IPS DF 6.9 (cell line): ENCODE measurements around the gene SMC1B.
"Not testable (repeated sequence)": the region's sequence is repeated elsewhere in the genome, so short reads cannot be mapped to it uniquely, and the experiment has no call there.

Source experiments
- DNase-seq: peaks from one replicate; pipeline ENCODE4 v3.0.0-alpha.2; 2013; ENCODE audit warnings: low read depth, low spot score
- H3K27ac ChIP-seq: one replicate; pipeline ENCODE4 v1.5.1; 2013; ENCODE audit warnings: low read length, control low read depth
- H3K27me3 ChIP-seq: 2 replicates; pipeline ENCODE4 v1.6.1; 2013; ENCODE audit warnings: mild to moderate bottlenecking, low read length; ENCODE audit not compliant: control insufficient read depth, insufficient read depth
- H3K36me3 ChIP-seq: 2 replicates; pipeline ENCODE4 v1.6.1; 2013; ENCODE audit warnings: low read length; ENCODE audit not compliant: control insufficient read depth, insufficient read depth
- H3K4me1 ChIP-seq: 2 replicates; pipeline ENCODE4 v1.6.1; 2013; ENCODE audit warnings: low read length; ENCODE audit not compliant: control insufficient read depth, insufficient read depth
- H3K4me3 ChIP-seq: 2 replicates; pipeline ENCODE4 v1.5.1; 2013; ENCODE audit warnings: mild to moderate bottlenecking, low read length
- H3K9me3 ChIP-seq: 2 replicates; pipeline ENCODE4 v1.6.1; 2013; ENCODE audit warnings: low read length, inconsistent platforms; ENCODE audit not compliant: control insufficient read depth, insufficient read depth
- WGBS: extraction: QIAGEN DNeasy Blood & Tissue Kit; methylation state at CpG from one replicate; pipeline ENCODE4 v1.1.7; 2013; ENCODE audit warnings: mixed read lengths, missing lambda C conversion rate; ENCODE audit not compliant: insufficient read length, insufficient coverage; 5-methylcytosine and 5-hydroxymethylcytosine counted together

The SMC1B gene

GRCh38 chr22:45352757-45353156 lies 60.6 kb downstream of the SMC1B start:
- H3K36me3 ChIP-seq, H3K27me3 ChIP-seq, H3K4me1 ChIP-seq, H3K4me3 ChIP-seq, H3K9me3 ChIP-seq, DNase-seq, H3K27ac ChIP-seq: not testable (repeated sequence)
- no CpG with 5 or more reads among the region's 5 CpGs for WGBS

GRCh38 chr22:45351956-45352355 lies 61.4 kb downstream of the SMC1B start:
- WGBS: no CpG with 5 or more reads among the region's 1 CpG
- H3K4me3 ChIP-seq: no peak overlapping the region
- no peaks in the 10 kb centered on the region for H3K4me1 ChIP-seq
- no peaks in the 10 kb centered on the region for H3K36me3 ChIP-seq
- no peaks in the 10 kb centered on the region for H3K27me3 ChIP-seq
- DNase-seq: no peak
- no peaks in the 10 kb centered on the region for H3K9me3 ChIP-seq
- H3K27ac ChIP-seq: no peak overlapping the region

- H3K36me3 ChIP-seq: no peaks in the 10 kb centered on the region
- H3K4me3 ChIP-seq: no peak overlapping the region
- no CpG with 5 or more reads among the region's 3 CpGs for WGBS
- H3K27me3 ChIP-seq: no peaks in the 10 kb centered on the region
- no peak for DNase-seq
- no peaks in the 10 kb centered on the region for H3K9me3 ChIP-seq
- H3K27ac ChIP-seq: no peak overlapping the region
- H3K4me1 ChIP-seq: no peaks in the 10 kb centered on the region
Measured at GRCh38 chr22:45349916-45350315, 63.5 kb downstream of the SMC1B start.

GRCh38 chr22:45344334-45344733 lies 69.1 kb downstream of the SMC1B start:
- WGBS: no CpG with 5 or more reads among the region's 5 CpGs
- no peak for DNase-seq

GRCh38 chr22:45343143-45343542 lies 70.3 kb downstream of the SMC1B start:
- no peak for DNase-seq
- Histone ChIP-seq H3K27me3 (no peaks in the 10 kb centered on the region), H3K27ac (no peak overlapping the region), H3K4me3 (no peak overlapping the region), H3K36me3 (peaks cover 2% of the 10 kb centered on the region; the same call in 1 of the 2 replicates), H3K4me1 (no peaks in the 10 kb centered on the region), H3K9me3 (no peaks in the 10 kb centered on the region)
- no CpG with 5 or more reads among the region's 8 CpGs for WGBS

More at GRCh38 chr22:45344334-45344733, 69.1 kb downstream of the SMC1B start:
- H3K27ac ChIP-seq: no peak overlapping the region
- no peak overlapping the region for H3K4me3 ChIP-seq
- H3K4me1 ChIP-seq: no peaks in the 10 kb centered on the region
- no peaks in the 10 kb centered on the region for H3K27me3 ChIP-seq
- H3K36me3 ChIP-seq: peaks cover 2% of the 10 kb centered on the region; the same call in 1 of the 2 replicates
- no peaks in the 10 kb centered on the region for H3K9me3 ChIP-seq

GRCh38 chr22:45341498-45341897 lies 71.9 kb downstream of the SMC1B start:
- Histone ChIP-seq H3K4me1 (no peaks in the 10 kb centered on the region), H3K9me3 (no peaks in the 10 kb centered on the region)

GRCh38 chr22:45340323-45340722 lies 73.1 kb downstream of the SMC1B start:
- Histone ChIP-seq H3K4me3 (no peak overlapping the region), H3K4me1 (no peaks in the 10 kb centered on the region), H3K27ac (no peak overlapping the region), H3K27me3 (no peaks in the 10 kb centered on the region), H3K9me3 (no peaks in the 10 kb centered on the region), H3K36me3 (peaks cover 2% of the 10 kb centered on the region; the same call in 1 of the 2 replicates)
- DNase-seq: no peak
- WGBS: no CpG with 5 or more reads among the region's 8 CpGs

More at GRCh38 chr22:45341498-45341897, 71.9 kb downstream of the SMC1B start:
- H3K27me3 ChIP-seq: no peaks in the 10 kb centered on the region
- peaks cover 2% of the 10 kb centered on the region; the same call in 1 of the 2 replicates for H3K36me3 ChIP-seq
- H3K27ac ChIP-seq: no peak overlapping the region
- no peak for DNase-seq
- H3K4me3 ChIP-seq: no peak overlapping the region
- no CpG with 5 or more reads among the region's 6 CpGs for WGBS

GRCh38 chr22:45338795-45339194 lies 74.6 kb downstream of the SMC1B start:
- H3K4me3 ChIP-seq: no peak overlapping the region
- WGBS: no CpG with 5 or more reads among the region's 7 CpGs
- no peaks in the 10 kb centered on the region for H3K9me3 ChIP-seq
- no peak for DNase-seq
- H3K4me1 ChIP-seq: no peaks in the 10 kb centered on the region
- H3K27me3 ChIP-seq: no peaks in the 10 kb centered on the region
- H3K27ac ChIP-seq: no peak overlapping the region
- peaks cover 2% of the 10 kb centered on the region for H3K36me3 ChIP-seq

- Histone ChIP-seq H3K36me3 (peaks cover 2% of the 10 kb centered on the region), H3K27me3 (no peaks in the 10 kb centered on the region), H3K4me1 (no peaks in the 10 kb centered on the region), H3K4me3 (no peak overlapping the region), H3K9me3 (no peaks in the 10 kb centered on the region), H3K27ac (no peak overlapping the region)
- WGBS: no CpG with 5 or more reads among the region's 9 CpGs
- DNase-seq: no peak
Measured at GRCh38 chr22:45337536-45337935, 75.9 kb downstream of the SMC1B start.

- no peak for DNase-seq
- Histone ChIP-seq H3K4me1 (no peaks in the 10 kb centered on the region), H3K36me3 (peaks cover 2% of the 10 kb centered on the region), H3K27me3 (no peaks in the 10 kb centered on the region), H3K9me3 (no peaks in the 10 kb centered on the region), H3K4me3 (no peak overlapping the region), H3K27ac (no peak overlapping the region)
- no CpG with 5 or more reads among the region's 18 CpGs for WGBS
Measured at GRCh38 chr22:45336971-45337431, 76.4 kb downstream of the SMC1B start.

- H3K27ac ChIP-seq: no peak overlapping the region
- no peaks in the 10 kb centered on the region for H3K9me3 ChIP-seq
- H3K27me3 ChIP-seq: no peaks in the 10 kb centered on the region
- no peak overlapping the region for H3K4me3 ChIP-seq
- no CpG with 5 or more reads among the region's 29 CpGs for WGBS
- no peaks in the 10 kb centered on the region for H3K4me1 ChIP-seq
- no peak for DNase-seq
- H3K36me3 ChIP-seq: peaks cover 2% of the 10 kb centered on the region
Measured at GRCh38 chr22:45335854-45336522, 77.4 kb downstream of the SMC1B start.
